ENCODE data around the gene SORCS2. TPM values are rescaled to one million over a fixed set of nuclear protein-coding genes. Genes with fewer than 3 reads are reported as not detected.
"Not testable (repeated sequence)": the region's sequence is repeated elsewhere in the genome, so short reads cannot be mapped to it uniquely, and the experiment has no call there.

SORCS2 gene
- total and polyA plus RNA-seq, 2 of the 8 experiments (the other 6 are each of a cell fraction or from before 2014, with no cell fraction given), result 0.36 to 1.8 TPM

- not testable (repeated sequence) for H4K5ac ChIP-seq (ENCODE audit: insufficient read length, low read depth, low read length); H2AK5ac ChIP-seq (ENCODE audit: low read depth, low read length); H3K4me3 ChIP-seq (ENCODE audit: extremely low read depth in 1 of 4, insufficient read depth in 2 of 4, low read depth in 3 of 4, low read length in 4 of 4); H2BK20ac ChIP-seq (ENCODE audit: low read length); H2BK120ac ChIP-seq (replicated peaks; ENCODE audit: low read depth, low read length); DNase-seq (ENCODE audit: low read depth in 1 of 2, low spot score in 2 of 2); H2BK5ac ChIP-seq (ENCODE audit: low read depth, low read length); H4K20me1 ChIP-seq (replicated peaks in 1 of 2; ENCODE audit: control insufficient read depth in 1 of 2, insufficient read depth in 2 of 2, low read length in 2 of 2); H3K56ac ChIP-seq (replicated peaks; ENCODE audit: insufficient read length, low read depth, low read length); H2BK15ac ChIP-seq (ENCODE audit: low read length); H3K4me2 ChIP-seq (ENCODE audit: insufficient read depth in 1 of 2, low read depth in 2 of 2, low read length in 2 of 2); H3K4me1 ChIP-seq (replicated peaks in 1 of 4; ENCODE audit: control insufficient read depth in 3 of 4, insufficient read depth in 4 of 4, low read length in 3 of 4); H4K91ac ChIP-seq (replicated peaks; ENCODE audit: insufficient read length, low read length); H3K23ac ChIP-seq (ENCODE audit: insufficient read length); H3K27me3 ChIP-seq (replicated peaks in 1 of 4; ENCODE audit: control insufficient read depth in 3 of 4, extremely low read depth in 1 of 4, insufficient read depth in 3 of 4, low read length in 3 of 4); H3K4ac ChIP-seq (replicated peaks; ENCODE audit: insufficient read length, low read depth, low read length); H3K79me2 ChIP-seq (ENCODE audit: control insufficient read depth in 1 of 2, insufficient read depth in 2 of 2, low read length in 2 of 2); H2AFZ ChIP-seq (ENCODE audit: low read length); H3K14ac ChIP-seq (ENCODE audit: insufficient read length); H4K8ac ChIP-seq (ENCODE audit: extremely low read depth, insufficient read depth, low read length); H3K36me3 ChIP-seq (ENCODE audit: control insufficient read depth in 2 of 4, insufficient read depth in 4 of 4, low read length in 3 of 4); H3K23me2 ChIP-seq (ENCODE audit: low read depth, low read length); H3K79me1 ChIP-seq (ENCODE audit: low read depth, low read length); H3K9me3 ChIP-seq (ENCODE audit: insufficient read depth in 2 of 2, low read depth in 1 of 2, low read length in 1 of 2); H3K27ac ChIP-seq (ENCODE audit: low read depth, low read length); H3K18ac ChIP-seq (ENCODE audit: extremely low read depth, low read length); FAIRE-seq; H3K9ac ChIP-seq (replicated peaks in 1 of 4; ENCODE audit: extremely low read depth in 1 of 4, low read depth in 3 of 4, low read length in 3 of 4); H2BK12ac ChIP-seq (ENCODE audit: low read depth, low read length)
- CTCF ChIA-PET (ENCODE audit: partially characterized antibody), result interaction anchor here (0.7 to 2.6 kb wide), 5 partner anchors 8 to 214 kb away, joined by 3 to 10 read pairs (median 4); no protein-coding TSS in a partner anchor
- POLR2A ChIA-PET (ENCODE audit: partially characterized antibody), result interaction anchor here (0.6 to 1.0 kb wide), 2 partner anchors 21 to 88 kb away, joined by 3 read pairs; no protein-coding TSS in a partner anchor
- WGBS, 2 experiments (ENCODE audit: extremely low coverage in 1 of 2, insufficient coverage in 1 of 2, insufficient read length in 1 of 2, insufficient replicate concordance in 2 of 2, low coverage in 1 of 2, low lambda C conversion rate in 2 of 2, missing lambda C conversion rate in 1 of 2), result 86% methylated on average over 9 of the region's 9 CpGs; no CpG with 5 or more reads in 1 of the 2 experiments
These were observed 260.5 kb downstream of the SORCS2 start for GRCh38 chr4:7452802-7453201.
